Testis (tissue), 3 donors: Measurements from ENCODE around the gene RPS6KA6. TPM values are rescaled to one million over a fixed set of nuclear protein-coding genes. Genes with fewer than 3 reads are reported as not detected.

Experiments
- DNase-seq: peaks from one replicate; pipeline ENCODE4 v3.0.0-alpha.2; 2019
- H3K27ac ChIP-seq, 2 donors: fragments of 200-600 bp; sonication (generic); one replicate each; pipeline ENCODE4 v1.5.1; 2019
- H3K27me3 ChIP-seq: fragments of 200-600 bp; sonication (generic); one replicate; pipeline ENCODE4 v1.5.1; 2019
- H3K36me3 ChIP-seq: fragments of 200-600 bp; sonication (generic); one replicate; pipeline ENCODE4 v1.5.1; 2017; ENCODE audit warnings: low read depth; ENCODE audit errors: missing control alignments
- H3K4me1 ChIP-seq: fragments of 200-600 bp; sonication (generic); one replicate; pipeline ENCODE4 v1.5.1; 2019
- H3K4me3 ChIP-seq, 2 donors: fragments of 200-600 bp; sonication (generic); one replicate each; pipeline ENCODE4 v1.5.1; 2017 to 2019
- H3K9me3 ChIP-seq: fragments of 200-600 bp; sonication (generic); one replicate; pipeline ENCODE4 v1.5.1; 2017
- CTCF ChIP-seq, 3 experiments: fragments of 450-650 bp in 2 of 3; fragments of 200-600 bp in 1 of 3; sonication (generic) in 1 of 3; IDR thresholded peaks; one replicate each; pipeline ENCODE4 v1.5.1; 2016 to 2019; ENCODE audit warnings: antibody characterized with exemption in 3 of 3, mild to moderate bottlenecking in 2 of 3, moderate library complexity in 1 of 3
- POLR2A ChIP-seq: fragments of 450-650 bp; IDR thresholded peaks from one replicate; pipeline ENCODE4 v1.6.1; 2017; ENCODE audit warnings: antibody characterized with exemption, mild to moderate bottlenecking, moderate library complexity
- WGBS, 2 donors: methylation state at CpG; one replicate each; pipeline ENCODE4 v1.1.5; 2018; 5-methylcytosine and 5-hydroxymethylcytosine counted together
- intact Hi-C: fragments of 100-400 bp; cut with DNase I; formaldehyde crosslinking; loops from one replicate; pipeline ENCODE4 v1.15.1; 2023; ENCODE audit warnings: low total_unique reads
- polyA plus RNA-seq: library from polyadenylated mRNA; stranded (reverse); fragments of 350-450 nt; fragmentation: Illumina TruSeq; extraction: RNeasy Lipid Tissue Mini Kit (QIAGEN cat#74804); gene quantifications from one replicate; pipeline ENCODE4 v1.2.3, GENCODE V29; 2014; ENCODE audit warnings: low read depth, low replicate concordance; ENCODE audit not compliant: insufficient read depth
- total RNA-seq, 2 donors: library from RNA; depleted of rRNA; stranded (reverse); fragments of >200 nt; gene quantifications; one replicate each; pipeline ENCODE4 v1.2.3, GENCODE V29; 2016

The RPS6KA6 gene
- total and polyA plus RNA-seq, 3 donors from 2014 or later: 3.2 to 5.7 (median 3.8) TPM

- 88% methylated on average over 1 to 2 of the region's 2 CpGs for WGBS, 2 donors
- no peaks in the 10 kb centered on the region for H3K4me1 ChIP-seq
- H3K27ac ChIP-seq: no peak overlapping the region
- no peaks in the 10 kb centered on the region for H3K36me3 ChIP-seq
- H3K4me3 ChIP-seq: no peak overlapping the region
- no peak for DNase-seq
- intact Hi-C loops: no loop called here
- no peaks in the 10 kb centered on the region for H3K27me3 ChIP-seq
- no peaks in the 10 kb centered on the region for H3K9me3 ChIP-seq
- TF ChIP-seq CTCF (IDR thresholded peaks at IDR 0.05) (no peak), POLR2A (no peak)
These were observed 17.1 kb downstream of the RPS6KA6 start for GRCh38 chrX:84170931-84171330.

GRCh38 chrX:84168574-84168973 is 19.4 kb downstream of the RPS6KA6 start:
- Histone ChIP-seq H3K4me1 (no peaks in the 10 kb centered on the region), H3K4me3 (no peak overlapping the region), H3K27me3 (no peaks in the 10 kb centered on the region), H3K9me3 (no peaks in the 10 kb centered on the region), H3K27ac (no peak overlapping the region), H3K36me3 (no peaks in the 10 kb centered on the region)
- DNase-seq: no peak
- TF ChIP-seq CTCF (IDR thresholded peaks at IDR 0.05) (no peak), POLR2A (no peak)
- 90 to 98% methylated on average over 2 of the region's 2 CpGs for WGBS, 2 donors
- intact Hi-C loops: no loop called here

GRCh38 chrX:84168095-84168494 is 19.9 kb downstream of the RPS6KA6 start:
- H3K9me3 ChIP-seq: no peaks in the 10 kb centered on the region
- H3K27ac ChIP-seq: no peak overlapping the region
- no peaks in the 10 kb centered on the region for H3K4me1 ChIP-seq
- intact Hi-C loops: no loop called here
- no peaks in the 10 kb centered on the region for H3K27me3 ChIP-seq
- no peak for TF ChIP-seq POLR2A
- TF ChIP-seq CTCF (IDR thresholded peaks at IDR 0.05): no peak
- 78 to 81% methylated on average over 2 of the region's 2 CpGs for WGBS, 2 donors
- H3K4me3 ChIP-seq: no peak overlapping the region
- no peak for DNase-seq
- H3K36me3 ChIP-seq: no peaks in the 10 kb centered on the region

DNA sequence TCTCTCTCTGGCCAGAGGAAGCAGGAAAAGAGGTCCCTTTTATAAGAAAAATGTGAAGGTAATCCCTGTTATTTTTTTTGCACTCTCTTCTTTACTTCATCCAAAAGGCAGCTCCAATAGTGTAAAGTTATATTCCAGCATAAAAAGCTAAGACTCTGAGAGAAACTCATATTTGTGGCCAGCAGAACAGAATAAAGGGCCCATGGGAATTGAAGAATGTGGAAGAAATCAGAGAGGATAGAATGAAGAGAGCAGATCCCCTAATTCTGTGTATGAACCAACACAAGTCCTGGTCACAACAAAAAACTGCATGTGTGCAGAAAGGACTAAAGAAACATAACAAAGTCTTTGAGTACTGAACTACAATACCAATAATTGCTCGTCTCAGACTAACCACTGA is 22.3 kb downstream of the RPS6KA6 start:
- Histone ChIP-seq H3K4me1 (no peaks in the 10 kb centered on the region), H3K36me3 (no peaks in the 10 kb centered on the region), H3K9me3 (no peaks in the 10 kb centered on the region), H3K4me3 (no peak overlapping the region), H3K27me3 (no peaks in the 10 kb centered on the region), H3K27ac (no peak overlapping the region)
- intact Hi-C loops: no loop called here
- DNase-seq: no peak
- 45 to 57% methylated on average over 1 of the region's 1 CpG for WGBS, 2 donors
- TF ChIP-seq POLR2A (no peak), CTCF (IDR thresholded peaks at IDR 0.05) (no peak)

GRCh38 chrX:84162401-84162800 is 25.6 kb downstream of the RPS6KA6 start:
- H3K4me1 ChIP-seq: no peaks in the 10 kb centered on the region
- no peak for TF ChIP-seq POLR2A
- TF ChIP-seq CTCF (IDR thresholded peaks at IDR 0.05): no peak
- H3K9me3 ChIP-seq: no peaks in the 10 kb centered on the region
- H3K4me3 ChIP-seq: no peak overlapping the region
- no peaks in the 10 kb centered on the region for H3K27me3 ChIP-seq
- intact Hi-C loops: no loop called here
- H3K36me3 ChIP-seq: no peaks in the 10 kb centered on the region
- no peak for DNase-seq
- H3K27ac ChIP-seq: no peak overlapping the region
